ENCODE measurements around the gene STOM.

The STOM gene

GRCh38 chr9:121340676-121341392 is 29.2 kb downstream of the STOM start:
- no peaks in the 10 kb centered on the region for H3K4me1 ChIP-seq (ENCODE audit: insufficient read depth, low read length)
- no peak overlapping the region for H3K27ac ChIP-seq (ENCODE audit: low read length)
- no peak overlapping the region for H3K9ac ChIP-seq (ENCODE audit: low read depth, low read length)
- TF ChIP-seq EZH2 (IDR thresholded peaks at IDR 0.05; ENCODE audit: borderline replicate concordance, low read depth, low read length, severe bottlenecking) (no peak), CTCF (IDR thresholded peaks at IDR 0.05; ENCODE audit: borderline replicate concordance, extremely low read depth, low read length, poor library complexity, severe bottlenecking) (no peak)
- no peak overlapping the region for H2AFZ ChIP-seq (ENCODE audit: low read depth, low read length)
- peaks cover 19% of the 10 kb centered on the region for H3K27me3 ChIP-seq (ENCODE audit: insufficient read depth, low read length, poor library complexity)
- H3K4me2 ChIP-seq (ENCODE audit: insufficient read depth, low read length), result no peak overlapping the region
- H3K9me3 ChIP-seq (ENCODE audit: insufficient read depth, low read length, severe bottlenecking), result no peaks in the 10 kb centered on the region
- ATAC-seq (ENCODE audit: insufficient read depth, low read depth) (no peak), DNase-seq (no peak)
- no peak overlapping the region for H3K4me3 ChIP-seq (ENCODE audit: low read depth in 1 of 2, low read length in 2 of 2)
- no peaks in the 10 kb centered on the region for H3K79me2 ChIP-seq (ENCODE audit: insufficient read depth, low read length)
- H4K20me1 ChIP-seq (ENCODE audit: insufficient read depth, low read length), result no peaks in the 10 kb centered on the region
- H3K36me3 ChIP-seq (ENCODE audit: insufficient read depth, low read length), result no peaks in the 10 kb centered on the region

DNA sequence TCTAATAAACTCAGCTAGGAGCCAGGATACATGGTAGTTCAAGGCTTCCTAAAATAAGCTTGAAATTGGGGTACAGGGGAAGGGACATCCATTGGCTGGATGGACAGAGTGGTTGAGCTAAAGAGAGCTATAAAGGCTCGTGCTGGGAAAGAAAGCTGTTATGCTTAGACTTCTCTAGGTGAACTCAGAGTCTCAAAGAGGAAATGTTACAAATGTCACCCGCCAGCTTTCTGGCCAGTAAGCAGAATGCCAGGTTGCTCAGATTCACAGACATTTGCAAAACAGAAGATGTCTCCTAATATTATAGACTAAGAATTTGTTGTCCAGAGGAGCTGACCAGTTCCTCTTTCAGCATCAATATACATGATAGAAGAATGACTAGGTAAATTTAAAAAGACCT is 30.6 kb downstream of the STOM start:
- Histone ChIP-seq H2AFZ (ENCODE audit: low read depth, low read length) (no peak overlapping the region), H3K36me3 (ENCODE audit: insufficient read depth, low read length) (no peaks in the 10 kb centered on the region), H3K79me2 (ENCODE audit: insufficient read depth, low read length) (no peaks in the 10 kb centered on the region), H3K9ac (ENCODE audit: low read depth, low read length) (no peak overlapping the region), H3K4me2 (ENCODE audit: insufficient read depth, low read length) (no peak overlapping the region), H4K20me1 (ENCODE audit: insufficient read depth, low read length) (no peaks in the 10 kb centered on the region), H3K9me3 (ENCODE audit: insufficient read depth, low read length, severe bottlenecking) (no peaks in the 10 kb centered on the region), H3K4me3 (ENCODE audit: low read depth in 1 of 2, low read length in 2 of 2) (no peak overlapping the region), H3K27me3 (ENCODE audit: insufficient read depth, low read length, poor library complexity) (peaks cover 10% of the 10 kb centered on the region), H3K4me1 (ENCODE audit: insufficient read depth, low read length) (no peaks in the 10 kb centered on the region), H3K27ac (ENCODE audit: low read length) (no peak overlapping the region)
- no peak for ATAC-seq (ENCODE audit: insufficient read depth, low read depth)
- no peak for DNase-seq
- TF ChIP-seq CTCF (IDR thresholded peaks at IDR 0.05; ENCODE audit: borderline replicate concordance, extremely low read depth, low read length, poor library complexity, severe bottlenecking) (no peak), EZH2 (IDR thresholded peaks at IDR 0.05; ENCODE audit: borderline replicate concordance, low read depth, low read length, severe bottlenecking) (no peak)

DNA sequence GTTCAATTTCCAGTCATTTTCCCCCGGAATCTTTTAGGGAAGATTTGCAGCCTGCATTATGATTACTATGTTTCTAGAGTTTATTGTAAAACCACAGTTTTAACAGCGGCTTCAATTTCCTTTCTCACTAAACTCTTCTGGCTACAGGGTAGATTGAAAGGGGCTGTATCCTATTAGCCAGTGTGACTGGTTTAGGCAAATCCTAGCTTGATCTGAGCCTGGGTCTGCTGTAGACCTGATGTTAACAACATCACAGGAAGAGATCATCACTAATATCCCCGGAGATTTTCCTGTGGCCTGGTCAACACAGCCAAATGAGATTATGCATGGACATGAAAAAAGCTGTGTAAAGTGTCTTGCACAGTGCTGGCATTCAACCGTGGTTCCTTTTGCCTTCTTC is 33.4 kb downstream of the STOM start:
- no peak overlapping the region for H3K4me2 ChIP-seq (ENCODE audit: insufficient read depth, low read length)
- no peaks in the 10 kb centered on the region for H3K36me3 ChIP-seq (ENCODE audit: insufficient read depth, low read length)
- TF ChIP-seq EZH2 (IDR thresholded peaks at IDR 0.05; ENCODE audit: borderline replicate concordance, low read depth, low read length, severe bottlenecking), result no peak
- no peak for TF ChIP-seq CTCF (IDR thresholded peaks at IDR 0.05; ENCODE audit: borderline replicate concordance, extremely low read depth, low read length, poor library complexity, severe bottlenecking)
- no peaks in the 10 kb centered on the region for H3K79me2 ChIP-seq (ENCODE audit: insufficient read depth, low read length)
- ATAC-seq (ENCODE audit: insufficient read depth, low read depth) (no peak), DNase-seq (no peak)
- no peak overlapping the region for H3K9ac ChIP-seq (ENCODE audit: low read depth, low read length)
- H3K4me1 ChIP-seq (ENCODE audit: insufficient read depth, low read length), result no peaks in the 10 kb centered on the region
- no peak overlapping the region for H3K4me3 ChIP-seq (ENCODE audit: low read depth in 1 of 2, low read length in 2 of 2)
- H4K20me1 ChIP-seq (ENCODE audit: insufficient read depth, low read length), result no peaks in the 10 kb centered on the region
- peaks cover 3% of the 10 kb centered on the region for H3K27me3 ChIP-seq (ENCODE audit: insufficient read depth, low read length, poor library complexity)
- H2AFZ ChIP-seq (ENCODE audit: low read depth, low read length), result no peak overlapping the region
- H3K27ac ChIP-seq (ENCODE audit: low read length), result no peak overlapping the region
- no peaks in the 10 kb centered on the region for H3K9me3 ChIP-seq (ENCODE audit: insufficient read depth, low read length, severe bottlenecking)
